Measurements from ENCODE around the gene NCL.

NCL gene

GRCh38 chr2:231463698-231464575 lies at the start of gene NCL:
Gene NCL (minus strand): TSS chr2:231464484. CDS start chr2:231464353, 131 bp downstream.
- peak; percentile 76 for DNase-seq (ENCODE audit: low read depth)

DNA sequence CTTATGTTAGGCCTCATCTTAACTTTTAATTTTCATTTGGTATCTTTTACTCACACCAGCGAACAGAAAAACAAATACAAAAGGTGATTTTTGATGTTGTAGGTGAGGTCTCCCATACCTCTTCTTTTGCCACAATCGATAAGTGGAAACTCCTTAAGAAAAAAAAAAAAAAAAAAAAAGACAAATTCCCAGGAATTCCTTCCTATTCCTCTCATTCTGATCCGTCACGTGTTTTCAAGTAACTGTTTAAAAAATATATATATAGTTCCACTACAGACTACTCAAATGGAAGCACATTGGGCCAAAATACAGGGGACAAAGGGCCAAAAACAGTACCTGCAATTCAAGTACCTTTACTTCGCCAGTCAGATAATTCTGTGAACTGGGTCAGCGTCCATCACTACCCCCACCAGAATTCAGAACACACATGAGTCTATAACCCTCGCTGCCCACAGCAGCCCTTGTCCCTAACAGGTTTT lies 49.5 kb upstream of the NCL start:
- no peak for DNase-seq (ENCODE audit: low read depth)

GRCh38 chr2:231512222-231512621 lies 47.9 kb upstream of the NCL start:
- DNase-seq (ENCODE audit: low read depth) = no peak

- no peak for DNase-seq (ENCODE audit: low read depth)
Observed at GRCh38 chr2:231503766-231504165, 39.5 kb upstream of the NCL start.

DNA sequence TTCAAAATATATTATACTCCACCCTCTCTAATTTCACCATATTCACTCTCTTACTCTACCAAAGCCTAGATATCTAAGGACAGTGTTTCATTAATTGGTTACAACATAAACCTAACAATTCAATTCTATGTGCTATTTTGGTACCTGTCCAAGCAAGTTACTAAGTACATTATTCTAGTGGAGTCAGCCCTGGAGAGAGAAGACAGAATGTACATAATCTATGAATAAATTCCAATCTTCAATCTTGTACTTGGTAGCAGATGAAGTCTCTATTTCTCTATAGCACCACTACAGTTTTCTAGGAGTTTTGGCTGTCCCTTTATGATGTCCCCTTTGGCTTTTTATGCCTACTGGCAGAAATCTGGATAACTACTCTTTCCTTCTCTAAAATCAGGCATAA lies 38.3 kb upstream of the NCL start:
- DNase-seq (ENCODE audit: low read depth) = no peak

- no peak for DNase-seq (ENCODE audit: low read depth)
Observed at GRCh38 chr2:231497651-231498050, 33.4 kb upstream of the NCL start.

DNA sequence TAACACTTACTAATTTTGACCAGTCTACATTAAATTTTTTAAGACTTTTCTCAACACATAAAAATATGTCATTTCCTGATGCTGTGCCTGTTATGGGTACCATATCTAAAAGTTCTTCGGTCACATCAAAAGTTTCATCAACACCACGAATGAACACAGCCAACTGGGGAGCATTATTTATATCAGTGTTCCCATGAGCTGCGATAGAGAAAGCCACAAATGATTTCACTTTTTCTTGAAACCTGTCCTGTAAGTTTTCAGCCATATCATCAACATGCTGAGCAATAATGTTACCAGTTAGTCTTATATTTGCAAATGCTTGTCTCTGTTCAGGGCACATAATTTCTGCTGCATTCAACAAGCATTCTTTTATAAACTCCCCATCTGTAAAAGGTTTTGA lies 30.4 kb upstream of the NCL start:
- DNase-seq (ENCODE audit: low read depth) = no peak

DNA sequence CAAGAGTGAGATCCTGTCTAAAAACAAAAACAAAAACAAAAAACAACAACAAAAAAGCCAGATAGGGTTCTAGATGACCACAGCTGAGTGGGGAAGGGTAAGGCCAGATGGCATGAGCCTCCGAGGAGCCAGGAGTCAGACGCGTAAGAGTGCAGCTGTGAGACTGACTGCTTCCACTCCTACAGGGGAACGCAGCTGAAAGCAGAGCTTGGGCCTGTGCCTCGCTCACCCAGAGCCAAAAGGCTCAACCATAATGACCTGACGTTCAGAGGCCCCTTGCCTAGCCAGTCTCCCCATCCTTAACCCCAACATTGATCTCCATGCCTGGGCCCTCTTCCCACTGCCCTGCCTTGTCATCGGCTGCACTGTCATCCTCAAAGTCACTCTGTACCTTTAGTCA lies 26.5 kb upstream of the NCL start:
- no peak for DNase-seq (ENCODE audit: low read depth)

- DNase-seq (ENCODE audit: low read depth) = no peak
Observed at GRCh38 chr2:231489990-231490389, 25.7 kb upstream of the NCL start.

DNA sequence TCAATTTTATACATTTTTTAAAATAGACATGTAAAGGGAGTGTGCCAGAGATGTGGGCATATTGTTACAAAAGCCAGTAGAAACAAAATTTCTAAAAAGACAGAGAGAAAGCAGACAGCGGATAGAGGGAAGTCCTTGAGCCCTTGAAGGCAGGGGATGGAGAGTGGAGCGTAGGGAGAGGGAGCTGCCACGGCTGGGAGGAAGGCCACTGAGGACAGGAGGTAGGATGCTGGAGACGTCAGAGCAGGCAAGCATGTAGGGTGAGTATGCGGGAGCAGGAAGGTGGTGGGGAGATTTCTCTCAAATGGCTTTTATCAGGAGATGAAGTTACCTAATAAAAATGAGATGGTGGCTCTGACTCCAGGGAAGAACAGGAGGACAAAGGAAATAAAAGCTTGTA lies 24.0 kb upstream of the NCL start:
- DNase-seq (ENCODE audit: low read depth) = no peak

- no peak for DNase-seq (ENCODE audit: low read depth)
Observed at GRCh38 chr2:231486851-231487596, 22.7 kb upstream of the NCL start.

GRCh38 chr2:231483398-231484329 lies 19.4 kb upstream of the NCL start:
- peak; percentile 33 for DNase-seq (ENCODE audit: low read depth)

GRCh38 chr2:231482806-231483391 lies 18.6 kb upstream of the NCL start:
- DNase-seq (ENCODE audit: low read depth) = peak; percentile 74

DNA sequence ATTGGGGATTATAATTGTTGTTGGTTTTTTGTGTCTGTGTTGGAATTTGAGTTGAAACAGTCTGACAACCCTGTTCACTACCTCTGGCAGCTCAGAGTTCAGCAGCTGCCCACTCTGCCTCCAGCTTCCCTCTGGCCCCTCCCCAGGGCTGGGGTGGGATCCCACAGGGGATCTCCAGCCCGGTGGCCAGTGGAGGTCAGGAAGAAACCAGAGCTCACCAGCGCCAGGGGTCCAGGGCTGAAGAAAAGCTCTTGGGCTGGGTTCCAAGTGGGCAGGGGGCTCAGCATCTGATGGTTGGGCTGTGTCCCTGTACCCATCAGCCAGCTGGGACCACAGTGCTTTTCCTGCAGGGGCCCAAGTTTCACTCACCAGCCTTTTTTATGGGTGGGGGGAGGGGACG lies 16.5 kb upstream of the NCL start:
- DNase-seq (ENCODE audit: low read depth) = no peak

- no peak for DNase-seq (ENCODE audit: low read depth)
Observed at GRCh38 chr2:231479455-231479854, 15.2 kb upstream of the NCL start.

- DNase-seq (ENCODE audit: low read depth) = no peak
Observed at GRCh38 chr2:231476920-231477319, 12.6 kb upstream of the NCL start.

DNA sequence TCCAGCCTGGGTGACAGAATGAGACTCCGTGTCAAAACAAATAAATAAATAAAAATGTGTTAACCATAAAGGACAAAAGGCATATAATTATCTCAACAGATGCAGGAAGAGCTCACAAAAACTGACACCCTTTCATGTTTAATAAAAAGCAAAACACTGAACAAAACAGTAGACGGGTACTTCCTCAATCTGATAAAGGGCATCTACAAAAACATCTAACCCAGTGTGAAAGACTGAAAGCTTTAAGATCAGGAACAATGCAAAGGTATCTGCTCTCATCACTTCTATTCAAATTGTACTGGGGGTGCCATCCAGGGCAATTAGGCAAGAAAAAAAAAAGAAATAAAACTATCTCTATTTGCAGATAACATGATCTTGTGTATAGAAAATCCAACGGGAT lies 11.7 kb upstream of the NCL start:
- DNase-seq (ENCODE audit: low read depth) = no peak

- DNase-seq (ENCODE audit: low read depth) = no peak
Observed at GRCh38 chr2:231472816-231473215, 8.5 kb upstream of the NCL start.

- no peak for DNase-seq (ENCODE audit: low read depth)
Observed at GRCh38 chr2:231470246-231470900, 6.1 kb upstream of the NCL start.

DNA sequence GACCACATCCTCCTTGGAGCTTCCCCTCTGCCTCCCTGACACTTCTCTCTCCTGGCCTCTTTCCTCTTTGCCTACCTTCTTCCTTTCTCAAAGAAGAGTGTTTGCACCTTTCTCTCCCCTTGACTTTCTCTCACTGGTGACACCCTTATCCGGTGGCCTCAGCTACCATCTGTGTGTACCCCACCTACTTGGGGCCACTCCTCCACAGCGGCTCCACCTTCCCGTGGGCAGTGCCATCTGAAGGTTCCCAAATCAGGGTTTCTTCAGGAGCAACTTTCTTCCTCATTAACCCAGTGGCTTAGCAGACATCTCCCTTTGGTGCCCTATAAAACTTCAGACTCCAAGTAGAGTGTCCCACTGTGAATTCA lies 5.3 kb upstream of the NCL start:
- no peak for DNase-seq (ENCODE audit: low read depth)
